Jurkat, Clone E6-1 (cell line): ENCODE data around the gene ZNF417.
"Not testable (repeated sequence)": the region's sequence is repeated elsewhere in the genome, so short reads cannot be mapped to it uniquely, and the experiment has no call there.

ENCODE experiments used
- DNase-seq: peaks from one replicate; pipeline ENCODE4 v3.0.0-alpha.2; 2011; ENCODE audit warnings: low read depth, low spot score
- H3K4me3 ChIP-seq: 2 replicates; pipeline ENCODE4 v1.5.1; 2011; ENCODE audit warnings: mild to moderate bottlenecking, low read length, control low read depth, moderate library complexity

ZNF417 gene

GRCh38 chr19:57888560-57889231 is 27.7 kb downstream of the ZNF417 start, which contains the start of gene ZNF814:
Gene ZNF814, minus strand, starts transcription at chr19:57889037. Its CDS starts 235 bp downstream, at chr19:57888802.
- no peak within 1 kb of the TSS for H3K4me3 ChIP-seq
- DNase-seq: no peak

DNA sequence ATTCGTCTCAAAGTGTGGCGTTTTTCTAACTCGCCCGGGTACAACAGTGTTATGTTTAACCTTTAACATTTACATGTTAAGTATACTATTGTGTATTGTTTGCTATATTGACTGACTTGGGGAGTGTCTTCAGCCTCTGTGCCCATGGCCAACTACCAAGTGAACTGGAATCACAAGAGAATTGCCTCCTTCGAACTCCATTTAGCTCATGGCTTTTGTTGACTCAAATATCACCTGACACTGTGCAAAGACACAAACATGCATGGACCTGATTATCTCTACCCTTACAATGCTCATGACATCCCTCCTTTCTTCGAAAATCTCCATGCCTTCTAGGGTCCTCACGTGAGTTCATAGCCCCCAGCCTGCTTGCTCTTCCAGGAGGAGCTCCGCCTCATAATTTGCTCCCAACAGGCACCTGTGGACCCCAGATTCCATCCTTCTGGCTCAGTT is 28.3 kb downstream of the ZNF417 start:
- H3K4me3 ChIP-seq: no peak overlapping the region
- no peak for DNase-seq

DNA sequence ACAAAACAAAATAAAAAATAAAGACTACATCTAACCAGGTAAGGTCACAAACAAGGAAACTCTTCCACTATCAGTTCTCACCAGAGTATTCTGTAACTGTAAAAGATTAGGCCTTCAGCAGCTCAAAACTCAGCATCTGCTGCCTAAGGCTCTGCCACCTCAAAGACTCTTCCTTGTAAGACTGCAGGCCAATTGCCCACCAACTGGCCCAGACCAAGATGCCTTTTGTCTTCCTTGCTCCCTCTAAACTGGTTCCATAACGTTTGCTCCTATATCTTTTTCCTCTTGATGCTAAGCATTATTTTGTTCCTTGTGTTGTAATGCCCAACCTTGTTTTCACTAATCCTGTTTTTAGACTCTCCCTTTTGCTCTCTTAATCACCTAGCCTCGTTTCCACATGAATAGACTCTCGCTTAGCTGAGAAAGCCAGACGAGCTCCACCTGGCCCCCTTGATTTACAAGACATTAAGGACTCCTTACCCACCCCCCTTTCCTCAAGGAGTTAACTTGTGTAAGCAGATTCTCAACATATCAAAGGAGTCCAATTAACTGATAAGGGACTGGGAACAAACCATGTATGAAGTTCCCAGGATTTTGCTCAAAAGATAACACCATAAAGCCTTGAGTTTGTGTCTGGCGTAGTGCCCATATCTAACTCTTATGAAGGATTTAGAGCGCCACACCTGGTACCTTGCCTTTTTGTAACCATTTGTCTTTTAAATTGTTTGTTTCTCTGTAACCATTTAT is 29.0 kb downstream of the ZNF417 start:
- DNase-seq: no peak
- H3K4me3 ChIP-seq: no peak overlapping the region

GRCh38 chr19:57886046-57886445 is 30.3 kb downstream of the ZNF417 start:
- H3K4me3 ChIP-seq: no peak overlapping the region

GRCh38 chr19:57873883-57874799 is 42.3 kb downstream of the ZNF417 start:
- H3K4me3 ChIP-seq, DNase-seq: not testable (repeated sequence)

More at GRCh38 chr19:57886046-57886445, 30.3 kb downstream of the ZNF417 start:
- DNase-seq: no peak

- DNase-seq: no peak
- no peak overlapping the region for H3K4me3 ChIP-seq
These were observed 43.9 kb downstream of the ZNF417 start for GRCh38 chr19:57872450-57872849.

- DNase-seq: no peak
These were observed 46.2 kb downstream of the ZNF417 start for GRCh38 chr19:57870225-57870624.

GRCh38 chr19:57869655-57870054 is 46.7 kb downstream of the ZNF417 start:
- H3K4me3 ChIP-seq, DNase-seq: not testable (repeated sequence)

More at GRCh38 chr19:57870225-57870624, 46.2 kb downstream of the ZNF417 start:
- no peak overlapping the region for H3K4me3 ChIP-seq

DNA sequence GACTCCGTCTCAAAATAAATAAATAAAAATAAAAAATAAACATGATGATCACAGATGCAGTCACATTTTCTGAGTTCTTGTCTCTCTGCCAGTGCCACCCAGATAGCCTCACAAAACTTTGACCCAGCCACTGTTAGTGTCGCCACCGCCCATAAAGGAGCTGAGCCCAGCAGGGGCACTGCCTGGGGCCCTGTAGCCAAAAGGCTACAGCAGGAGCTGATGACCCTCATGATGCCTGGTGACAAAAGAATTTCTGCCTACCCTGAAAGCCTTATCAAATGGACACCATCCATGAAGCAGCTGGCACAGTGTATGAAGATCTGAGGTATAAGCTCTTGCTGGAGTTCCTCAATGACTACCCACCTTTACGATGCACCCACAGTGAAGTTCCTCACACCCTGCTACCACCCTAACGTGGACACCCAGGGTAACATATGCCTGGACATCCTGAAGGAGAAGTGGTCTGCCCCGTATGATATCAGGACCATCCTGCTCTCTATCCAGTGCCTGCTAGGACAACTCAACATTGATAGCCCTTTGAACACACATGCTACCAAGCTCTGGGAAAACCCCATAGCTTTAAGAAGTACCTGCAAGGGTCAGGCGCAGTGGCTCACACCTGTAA is 48.4 kb downstream of the ZNF417 start:
- no peak overlapping the region for H3K4me3 ChIP-seq

More for the DNA sequence above, 48.4 kb downstream of the ZNF417 start:
- DNase-seq: no peak
